ENCODE results near the gene FGF23. TPM values are rescaled to one million over a fixed set of nuclear protein-coding genes. Genes with fewer than 3 reads are reported as not detected.
"Not testable (repeated sequence)": the region's sequence is repeated elsewhere in the genome, so short reads cannot be mapped to it uniquely, and the experiment has no call there.

The FGF23 gene
- total RNA-seq, 1 experiment from 2014 or later = not detected

GRCh38 chr12:4407136-4407535 lies 27.6 kb upstream of the FGF23 start:
- no peak for DNase-seq (ENCODE audit: low spot score)
- Histone ChIP-seq H3K27ac (ENCODE audit: low read depth, low read length, poor library complexity, severe bottlenecking) (no peak overlapping the region), H3K27me3 (replicated peaks; ENCODE audit: insufficient read depth, low read depth, low read length, poor library complexity) (peaks cover 29% of the 10 kb centered on the region), H3K9me3 (ENCODE audit: low read depth, low read length, poor library complexity, severe bottlenecking) (no peaks in the 10 kb centered on the region), H3K36me3 (ENCODE audit: insufficient read depth, low read length, poor library complexity, severe bottlenecking) (no peaks in the 10 kb centered on the region), H3K4me3 (ENCODE audit: low read depth, low read length, poor library complexity, severe bottlenecking) (no peak overlapping the region), H3K4me1 (ENCODE audit: insufficient read depth, low read length, poor library complexity, severe bottlenecking) (no peaks in the 10 kb centered on the region)
- ChIA-PET CTCF (no interaction called here), POLR2A (ENCODE audit: low non-redundant PET) (no interaction called here)
- TF ChIP-seq CTCF (conservative IDR thresholded peaks at IDR 0.05; ENCODE audit: low read depth, low read length) (no peak), EZH2 (IDR thresholded peaks at IDR 0.05; ENCODE audit: borderline replicate concordance, low read depth, low read length, poor library complexity, severe bottlenecking) (no peak)
- intact Hi-C loops (cut with micrococcal nuclease; ENCODE audit: unreplicated experiment) = no loop called here
- BruUV-seq (replicated peaks) = no TSS peak

DNA sequence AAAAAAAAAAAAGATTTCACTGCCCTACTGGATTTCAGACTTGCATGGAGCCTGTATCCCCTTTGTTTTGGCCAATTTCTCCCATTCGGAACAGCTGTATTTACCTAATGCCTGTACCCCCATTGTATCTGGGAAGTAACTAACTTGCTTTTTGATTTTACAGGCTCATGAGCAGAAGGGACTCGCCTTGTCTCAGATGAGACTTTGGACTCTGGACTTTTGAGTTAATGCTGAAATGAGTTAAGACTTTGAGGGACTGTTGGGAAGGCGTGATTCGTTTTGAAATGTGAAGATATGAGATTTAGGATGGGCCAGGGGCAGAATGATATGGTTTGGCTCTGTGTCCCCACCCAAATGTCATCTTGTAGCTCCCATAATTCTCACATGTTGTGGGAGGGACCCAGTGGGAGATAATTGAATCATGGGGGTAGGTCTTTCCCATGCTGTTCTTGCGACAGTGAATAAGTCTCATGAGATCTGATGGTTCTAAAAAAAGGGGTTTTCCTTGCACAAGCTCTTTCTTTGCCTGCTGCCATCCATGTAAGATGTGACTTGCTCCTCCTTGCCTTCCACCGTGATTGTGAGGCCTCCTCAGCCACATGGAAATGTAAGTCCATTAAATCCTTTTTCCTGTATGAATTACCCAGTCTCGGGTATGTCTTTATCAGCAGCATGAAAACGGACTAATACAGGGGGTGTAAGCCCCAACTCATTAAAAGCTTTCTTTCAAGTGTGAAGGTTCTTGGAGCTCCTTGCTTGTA lies 25.5 kb upstream of the FGF23 start:
- BruUV-seq (replicated peaks); CTCF ChIA-PET; H3K9me3 ChIP-seq (ENCODE audit: low read depth, low read length, poor library complexity, severe bottlenecking); H3K36me3 ChIP-seq (ENCODE audit: insufficient read depth, low read length, poor library complexity, severe bottlenecking); DNase-seq (ENCODE audit: low spot score); intact Hi-C loops (cut with micrococcal nuclease; ENCODE audit: unreplicated experiment); POLR2A ChIA-PET (ENCODE audit: low non-redundant PET); H3K4me1 ChIP-seq (ENCODE audit: insufficient read depth, low read length, poor library complexity, severe bottlenecking); H3K27ac ChIP-seq (ENCODE audit: low read depth, low read length, poor library complexity, severe bottlenecking); H3K4me3 ChIP-seq (ENCODE audit: low read depth, low read length, poor library complexity, severe bottlenecking): not testable (repeated sequence)
- H3K27me3 ChIP-seq (replicated peaks; ENCODE audit: insufficient read depth, low read depth, low read length, poor library complexity) = peaks cover 25% of the 10 kb centered on the region

DNA sequence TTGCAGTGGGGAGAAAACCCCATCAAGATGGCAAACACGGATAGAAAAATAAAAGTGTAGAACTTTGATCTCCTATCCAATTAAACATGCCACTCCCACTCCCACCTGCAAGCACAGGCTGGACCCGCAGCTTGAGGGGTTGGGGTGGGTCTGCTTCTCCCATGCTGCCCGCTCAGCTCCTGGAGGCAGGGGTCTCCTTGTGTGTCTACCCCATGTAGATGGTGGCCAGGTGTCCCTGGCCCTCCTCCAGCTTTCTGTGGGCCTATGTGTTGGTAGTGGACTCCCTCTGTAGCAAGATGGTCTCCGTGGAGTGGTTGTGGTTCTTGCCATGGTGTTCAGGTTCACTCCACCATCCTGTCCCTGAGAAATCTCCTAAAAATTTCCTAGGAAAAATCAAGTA lies 23.5 kb upstream of the FGF23 start:
- Histone ChIP-seq H3K4me3 (ENCODE audit: low read depth, low read length, poor library complexity, severe bottlenecking) (no peak overlapping the region), H3K9me3 (ENCODE audit: low read depth, low read length, poor library complexity, severe bottlenecking) (no peaks in the 10 kb centered on the region), H3K27ac (ENCODE audit: low read depth, low read length, poor library complexity, severe bottlenecking) (no peak overlapping the region), H3K27me3 (replicated peaks; ENCODE audit: insufficient read depth, low read depth, low read length, poor library complexity) (peaks cover 41% of the 10 kb centered on the region), H3K4me1 (ENCODE audit: insufficient read depth, low read length, poor library complexity, severe bottlenecking) (no peaks in the 10 kb centered on the region), H3K36me3 (ENCODE audit: insufficient read depth, low read length, poor library complexity, severe bottlenecking) (no peaks in the 10 kb centered on the region)
- intact Hi-C loops (cut with micrococcal nuclease; ENCODE audit: unreplicated experiment) = no loop called here
- BruUV-seq (replicated peaks) = no TSS peak
- no peak for TF ChIP-seq CTCF (conservative IDR thresholded peaks at IDR 0.05; ENCODE audit: low read depth, low read length)
- TF ChIP-seq EZH2 (IDR thresholded peaks at IDR 0.05; ENCODE audit: borderline replicate concordance, low read depth, low read length, poor library complexity, severe bottlenecking) = no peak
- CTCF ChIA-PET = no interaction called here
- POLR2A ChIA-PET (ENCODE audit: low non-redundant PET) = no interaction called here
- DNase-seq (ENCODE audit: low spot score) = no peak

DNA sequence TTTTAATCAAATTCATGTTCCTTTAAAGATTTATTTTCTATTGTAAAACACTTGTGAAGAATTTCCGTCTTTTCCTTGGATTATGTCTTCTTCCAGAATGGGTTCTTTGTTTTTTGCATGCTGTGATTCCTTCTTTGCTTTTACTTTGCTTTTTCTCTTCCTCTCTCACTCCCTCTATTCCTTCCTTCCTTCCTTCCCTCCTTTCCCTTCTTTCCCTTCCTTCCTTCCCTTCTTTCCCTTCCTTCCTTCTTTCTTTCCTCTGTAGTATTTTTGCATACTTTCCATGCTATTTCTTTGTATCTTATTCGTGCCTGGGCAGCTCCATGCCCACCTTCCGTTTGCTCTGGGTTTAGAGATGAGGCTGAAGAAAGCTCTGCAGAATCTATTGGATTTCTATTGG lies 21.6 kb upstream of the FGF23 start:
- intact Hi-C loops (cut with micrococcal nuclease; ENCODE audit: unreplicated experiment) = no loop called here
- POLR2A ChIA-PET (ENCODE audit: low non-redundant PET) = no interaction called here
- no peak for TF ChIP-seq CTCF (conservative IDR thresholded peaks at IDR 0.05; ENCODE audit: low read depth, low read length)
- TF ChIP-seq EZH2 (IDR thresholded peaks at IDR 0.05; ENCODE audit: borderline replicate concordance, low read depth, low read length, poor library complexity, severe bottlenecking) = no peak
- CTCF ChIA-PET = no interaction called here
- no peak overlapping the region for H3K4me3 ChIP-seq (ENCODE audit: low read depth, low read length, poor library complexity, severe bottlenecking)
- no peak for DNase-seq (ENCODE audit: low spot score)
- H3K9me3 ChIP-seq (ENCODE audit: low read depth, low read length, poor library complexity, severe bottlenecking) = no peaks in the 10 kb centered on the region
- peaks cover 55% of the 10 kb centered on the region for H3K27me3 ChIP-seq (replicated peaks; ENCODE audit: insufficient read depth, low read depth, low read length, poor library complexity)
- BruUV-seq (replicated peaks) = no TSS peak
- no peaks in the 10 kb centered on the region for H3K36me3 ChIP-seq (ENCODE audit: insufficient read depth, low read length, poor library complexity, severe bottlenecking)
- no peaks in the 10 kb centered on the region for H3K4me1 ChIP-seq (ENCODE audit: insufficient read depth, low read length, poor library complexity, severe bottlenecking)
- no peak overlapping the region for H3K27ac ChIP-seq (ENCODE audit: low read depth, low read length, poor library complexity, severe bottlenecking)

Data from A673 (cell line).